ENCODE data around the gene FOXN4.

FOXN4 gene

DNA sequence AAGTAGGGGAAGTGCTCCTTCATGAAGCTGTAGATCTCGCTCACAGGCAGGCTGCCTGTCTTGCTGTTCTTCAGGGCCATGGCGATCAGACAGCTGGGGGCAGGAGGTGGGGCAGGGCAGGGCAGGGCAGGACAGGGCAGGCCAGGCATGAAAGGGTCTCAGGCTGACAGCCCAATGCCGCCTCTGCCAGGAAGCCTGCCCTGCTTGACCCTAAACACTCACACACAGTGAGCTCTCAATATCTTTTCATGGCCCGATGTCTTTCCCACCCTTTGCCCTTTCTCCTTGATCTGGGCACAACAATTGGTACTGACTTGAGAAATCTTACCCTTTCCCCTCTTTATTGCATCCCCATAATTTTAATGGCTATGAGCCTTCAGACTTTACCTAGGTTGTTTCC, 22.4 kb downstream of the FOXN4 start:
- H3K27ac ChIP-seq (ENCODE audit: low read depth, low read length, poor library complexity, severe bottlenecking), result no peak overlapping the region
- H3K79me2 ChIP-seq (ENCODE audit: insufficient read depth, low read length), result no peaks in the 10 kb centered on the region
- H4K20me1 ChIP-seq (ENCODE audit: insufficient read depth, low read length), result no peaks in the 10 kb centered on the region
- no peak overlapping the region for H2AFZ ChIP-seq (ENCODE audit: low read length)
- no peak for TF ChIP-seq EZH2 (IDR thresholded peaks at IDR 0.05; ENCODE audit: borderline replicate concordance, low read length)
- TF ChIP-seq, protein P1, sequence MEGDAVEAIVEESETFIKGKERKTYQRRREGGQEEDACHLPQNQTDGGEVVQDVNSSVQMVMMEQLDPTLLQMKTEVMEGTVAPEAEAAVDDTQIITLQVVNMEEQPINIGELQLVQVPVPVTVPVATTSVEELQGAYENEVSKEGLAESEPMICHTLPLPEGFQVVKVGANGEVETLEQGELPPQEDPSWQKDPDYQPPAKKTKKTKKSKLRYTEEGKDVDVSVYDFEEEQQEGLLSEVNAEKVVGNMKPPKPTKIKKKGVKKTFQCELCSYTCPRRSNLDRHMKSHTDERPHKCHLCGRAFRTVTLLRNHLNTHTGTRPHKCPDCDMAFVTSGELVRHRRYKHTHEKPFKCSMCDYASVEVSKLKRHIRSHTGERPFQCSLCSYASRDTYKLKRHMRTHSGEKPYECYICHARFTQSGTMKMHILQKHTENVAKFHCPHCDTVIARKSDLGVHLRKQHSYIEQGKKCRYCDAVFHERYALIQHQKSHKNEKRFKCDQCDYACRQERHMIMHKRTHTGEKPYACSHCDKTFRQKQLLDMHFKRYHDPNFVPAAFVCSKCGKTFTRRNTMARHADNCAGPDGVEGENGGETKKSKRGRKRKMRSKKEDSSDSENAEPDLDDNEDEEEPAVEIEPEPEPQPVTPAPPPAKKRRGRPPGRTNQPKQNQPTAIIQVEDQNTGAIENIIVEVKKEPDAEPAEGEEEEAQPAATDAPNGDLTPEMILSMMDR (IDR thresholded peaks at IDR 0.05; ENCODE audit: low read length), result no peak
- no peaks in the 10 kb centered on the region for H3K36me3 ChIP-seq (ENCODE audit: insufficient read depth, low read length)
- no peak overlapping the region for H3K4me2 ChIP-seq (ENCODE audit: low read length)
- no peaks in the 10 kb centered on the region for H3K27me3 ChIP-seq (ENCODE audit: insufficient read depth, low read length)
- H3K9me2 ChIP-seq (ENCODE audit: low read depth, low read length), result no peaks in the 10 kb centered on the region
- no peaks in the 10 kb centered on the region for H3K4me1 ChIP-seq (ENCODE audit: insufficient read depth, low read length, severe bottlenecking)
- no peak overlapping the region for H3K4me3 ChIP-seq (ENCODE audit: low read depth, low read length, poor library complexity, severe bottlenecking)
- H3K9ac ChIP-seq (ENCODE audit: low read length), result no peak overlapping the region
- no peaks in the 10 kb centered on the region for H3F3A ChIP-seq (ENCODE audit: insufficient read depth, low read length)
- H3K9me3 ChIP-seq (ENCODE audit: low read length), result no peaks in the 10 kb centered on the region

DNA sequence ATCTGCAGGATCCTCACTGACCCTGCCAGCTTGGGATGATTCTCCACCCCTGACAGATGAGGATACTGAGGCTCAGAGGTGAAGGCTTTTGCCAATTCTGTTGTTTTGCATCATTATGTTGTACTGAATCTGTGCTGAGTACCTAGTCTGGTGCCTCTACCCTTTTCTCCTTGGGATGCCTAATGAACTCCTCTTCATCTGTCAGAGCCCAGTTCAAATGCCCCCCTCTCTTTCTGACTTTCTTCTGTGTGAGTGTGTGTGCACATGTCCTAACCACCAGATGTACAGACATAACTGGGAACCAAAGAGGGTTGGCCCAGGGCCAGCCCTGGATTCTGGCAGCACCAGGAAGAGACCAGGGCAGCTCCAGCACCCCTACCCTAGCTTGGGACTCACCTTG, 22.8 kb downstream of the FOXN4 start:
- Histone ChIP-seq H3F3A (ENCODE audit: insufficient read depth, low read length) (no peaks in the 10 kb centered on the region), H4K20me1 (ENCODE audit: insufficient read depth, low read length) (no peaks in the 10 kb centered on the region), H3K4me2 (ENCODE audit: low read length) (no peak overlapping the region), H3K4me1 (ENCODE audit: insufficient read depth, low read length, severe bottlenecking) (no peaks in the 10 kb centered on the region), H3K9me2 (ENCODE audit: low read depth, low read length) (no peaks in the 10 kb centered on the region), H3K36me3 (ENCODE audit: insufficient read depth, low read length) (no peaks in the 10 kb centered on the region), H3K79me2 (ENCODE audit: insufficient read depth, low read length) (no peaks in the 10 kb centered on the region), H3K9ac (ENCODE audit: low read length) (no peak overlapping the region), H3K9me3 (ENCODE audit: low read length) (no peaks in the 10 kb centered on the region), H3K4me3 (ENCODE audit: low read depth, low read length, poor library complexity, severe bottlenecking) (no peak overlapping the region), H3K27me3 (ENCODE audit: insufficient read depth, low read length) (no peaks in the 10 kb centered on the region), H2AFZ (ENCODE audit: low read length) (no peak overlapping the region), H3K27ac (ENCODE audit: low read depth, low read length, poor library complexity, severe bottlenecking) (no peak overlapping the region)
- TF ChIP-seq, protein P1 (IDR thresholded peaks at IDR 0.05; ENCODE audit: low read length), result no peak
- TF ChIP-seq EZH2 (IDR thresholded peaks at IDR 0.05; ENCODE audit: borderline replicate concordance, low read length), result no peak

DNA sequence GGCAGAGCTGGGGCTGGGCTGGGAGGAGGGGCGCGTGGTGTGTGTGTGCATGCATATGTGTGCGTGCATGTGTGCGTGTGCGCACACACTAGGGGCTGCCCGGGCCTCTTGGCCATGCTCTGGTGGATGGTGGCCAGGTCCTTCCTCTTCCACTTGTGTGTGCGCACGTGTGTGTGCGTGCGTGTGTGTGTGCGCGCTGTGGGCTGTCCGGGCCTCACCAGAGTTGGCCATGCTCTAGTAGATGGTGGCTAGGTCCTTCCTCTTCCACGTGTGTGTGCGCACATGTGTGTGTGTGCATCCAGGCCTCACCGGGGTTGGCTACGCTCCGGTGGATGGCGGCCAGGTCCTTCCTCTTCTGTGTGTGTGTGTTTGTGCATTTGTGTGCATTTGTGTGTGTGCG, 24.7 kb downstream of the FOXN4 start:
- TF ChIP-seq EZH2 (IDR thresholded peaks at IDR 0.05; ENCODE audit: borderline replicate concordance, low read length), result no peak
- TF ChIP-seq, protein P1 (IDR thresholded peaks at IDR 0.05; ENCODE audit: low read length), result no peak
- H3K36me3 ChIP-seq (ENCODE audit: insufficient read depth, low read length), result no peaks in the 10 kb centered on the region
- H4K20me1 ChIP-seq (ENCODE audit: insufficient read depth, low read length), result no peaks in the 10 kb centered on the region
- H3K9me3 ChIP-seq (ENCODE audit: low read length), result no peaks in the 10 kb centered on the region
- no peak overlapping the region for H3K9ac ChIP-seq (ENCODE audit: low read length)
- no peak overlapping the region for H3K4me3 ChIP-seq (ENCODE audit: low read depth, low read length, poor library complexity, severe bottlenecking)
- H3K4me2 ChIP-seq (ENCODE audit: low read length), result no peak overlapping the region
- H3K27me3 ChIP-seq (ENCODE audit: insufficient read depth, low read length), result no peaks in the 10 kb centered on the region
- no peaks in the 10 kb centered on the region for H3K4me1 ChIP-seq (ENCODE audit: insufficient read depth, low read length, severe bottlenecking)
- no peaks in the 10 kb centered on the region for H3K79me2 ChIP-seq (ENCODE audit: insufficient read depth, low read length)
- no peak overlapping the region for H2AFZ ChIP-seq (ENCODE audit: low read length)
- no peaks in the 10 kb centered on the region for H3K9me2 ChIP-seq (ENCODE audit: low read depth, low read length)
- H3K27ac ChIP-seq (ENCODE audit: low read depth, low read length, poor library complexity, severe bottlenecking), result no peak overlapping the region
- no peaks in the 10 kb centered on the region for H3F3A ChIP-seq (ENCODE audit: insufficient read depth, low read length)

Measured in OCI-LY1 (cell line).